HG03175 (cell line): ENCODE results near the gene NFILZ.

Source experiments
- ATAC-seq: cut with Tn5 transposase; IDR thresholded peaks from one replicate; pipeline ENCODE4 v1.9.1; 2021; ENCODE audit warnings: mild to moderate bottlenecking, moderate library complexity; ENCODE audit not compliant: unreplicated experiment

Gene NFILZ

DNA sequence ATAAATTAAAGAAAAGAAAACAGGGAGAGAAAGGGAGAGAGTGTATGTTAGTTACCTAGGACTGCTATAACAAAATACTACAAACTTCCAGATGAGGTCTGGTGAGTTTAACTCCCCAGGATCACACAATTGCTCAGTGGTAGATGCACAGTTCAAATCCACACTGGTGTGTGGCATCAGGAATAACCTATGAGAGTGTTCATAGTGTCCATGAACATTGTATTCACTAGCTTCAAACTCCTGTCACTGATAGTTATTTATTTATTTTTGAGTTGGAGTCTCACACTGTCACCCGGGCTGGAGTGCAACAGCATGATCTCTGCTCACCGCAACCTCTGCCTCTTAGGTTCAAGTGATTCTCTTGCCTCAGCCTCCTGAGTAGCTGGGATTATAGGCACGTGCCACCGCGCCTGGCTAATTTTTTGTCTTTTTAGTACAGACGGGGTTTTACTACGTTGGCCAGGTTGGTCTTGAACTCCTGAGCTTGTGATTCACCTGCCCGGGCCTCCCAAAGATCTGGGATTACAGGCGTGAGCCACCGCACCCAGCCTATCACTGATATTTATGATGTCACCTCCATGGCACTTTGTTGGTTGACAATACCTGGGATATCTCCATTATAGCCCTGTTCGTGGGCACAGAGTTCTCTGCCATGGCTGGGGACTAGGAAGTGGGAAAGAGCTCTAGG, at the start of gene NFILZ:
TSS of gene NFILZ (plus strand) at position 638 of the 688 bp plus-strand sequence. CDS start 46,133 bp downstream, outside the sequence.
- no peak for ATAC-seq

GRCh38 chr19:8580710-8581281, 49.6 kb upstream of the NFILZ start:
- ATAC-seq: no peak

GRCh38 chr19:8584965-8585893, 45.2 kb upstream of the NFILZ start:
- ATAC-seq: no peak

- no peak for ATAC-seq
These were observed 44.3 kb upstream of the NFILZ start for GRCh38 chr19:8585894-8586750.

GRCh38 chr19:8589177-8589714, 41.2 kb upstream of the NFILZ start:
- no peak for ATAC-seq

DNA sequence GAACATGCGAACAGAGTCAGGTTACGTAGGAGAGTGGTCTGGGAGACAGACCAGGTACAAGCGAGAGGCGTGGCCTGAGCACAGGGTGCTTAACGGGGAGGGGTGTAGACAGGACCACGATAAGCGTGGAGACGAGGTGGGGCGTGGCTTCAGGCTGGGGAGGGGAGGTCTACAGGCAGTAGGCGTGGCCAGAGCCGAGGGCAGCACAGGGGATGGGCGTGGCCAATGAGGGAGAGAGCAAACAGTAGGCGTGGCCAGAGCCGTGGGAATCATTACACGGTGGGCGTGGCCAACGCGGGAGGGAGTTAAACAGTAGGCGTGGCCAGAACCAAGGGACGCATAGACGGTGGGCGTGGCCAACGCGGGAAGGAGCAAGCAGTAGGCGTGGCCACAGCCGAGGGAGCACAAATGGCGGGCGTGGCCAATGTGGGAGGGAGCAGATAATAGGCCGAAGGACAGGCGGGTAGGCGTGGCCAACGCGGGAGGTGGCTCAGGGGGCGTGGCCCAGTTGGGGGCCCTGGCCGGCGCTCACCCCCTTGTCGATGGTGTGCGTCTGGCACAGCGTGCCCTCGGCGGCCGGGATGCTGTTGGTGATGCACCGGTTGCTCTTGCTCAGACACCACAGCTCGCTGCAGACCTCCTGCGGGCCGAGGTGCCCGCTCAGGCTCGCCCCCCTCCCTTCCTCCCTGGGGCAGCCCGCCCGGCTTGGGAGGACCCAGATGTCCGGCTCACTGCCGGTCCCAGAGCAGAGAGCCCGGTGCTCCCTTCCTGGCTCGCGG, 38.0 kb upstream of the NFILZ start:
- no peak for ATAC-seq

- ATAC-seq: no peak
These were observed 36.5 kb upstream of the NFILZ start for GRCh38 chr19:8593931-8594330.

DNA sequence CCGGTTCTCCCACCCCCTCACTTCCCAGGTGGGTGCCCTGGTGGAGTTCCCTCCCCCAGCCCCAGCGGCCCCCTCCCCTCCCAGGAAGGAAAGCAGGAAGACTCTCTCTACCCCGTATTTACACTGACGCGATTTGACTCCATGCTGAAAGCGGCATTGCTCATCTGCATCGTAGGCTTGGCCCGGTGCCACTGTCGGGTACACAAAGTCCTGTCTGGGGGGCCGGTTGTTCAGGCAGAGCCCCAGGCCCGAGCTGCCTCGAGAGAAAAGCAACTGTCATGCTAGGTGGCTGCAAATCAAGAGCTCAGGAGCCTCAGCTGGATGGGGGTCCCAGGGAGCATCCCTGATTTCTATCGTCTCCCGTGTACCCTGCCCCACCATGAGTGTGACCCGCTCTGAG, 34.8 kb upstream of the NFILZ start:
- no peak for ATAC-seq

GRCh38 chr19:8596168-8596567, 34.3 kb upstream of the NFILZ start:
- ATAC-seq: no peak

- ATAC-seq: no peak
These were observed 30.4 kb upstream of the NFILZ start for GRCh38 chr19:8600064-8600463.

DNA sequence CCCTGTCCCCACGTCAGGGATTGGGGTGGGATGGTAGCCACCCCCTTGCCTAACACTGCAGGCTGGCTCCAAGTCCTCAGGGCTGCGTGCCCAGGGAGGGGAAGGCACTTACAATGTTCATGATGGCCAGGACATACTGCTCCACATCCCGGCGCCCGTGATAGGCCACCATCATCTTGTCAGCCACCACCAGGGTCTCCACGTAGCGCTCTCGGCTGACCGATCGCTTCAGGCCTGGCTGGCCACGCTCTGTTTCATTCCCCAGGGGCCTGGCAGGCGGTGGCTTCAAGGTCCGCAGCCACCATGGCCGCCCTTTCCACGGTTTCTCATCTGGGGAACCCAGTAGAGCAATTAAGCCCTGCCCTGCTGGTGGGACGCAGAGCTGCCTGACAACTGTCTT, 29.6 kb upstream of the NFILZ start:
- no peak for ATAC-seq

GRCh38 chr19:8601796-8602195, 28.6 kb upstream of the NFILZ start:
- no peak for ATAC-seq

GRCh38 chr19:8605514-8605913, 24.9 kb upstream of the NFILZ start:
- no peak for ATAC-seq

DNA sequence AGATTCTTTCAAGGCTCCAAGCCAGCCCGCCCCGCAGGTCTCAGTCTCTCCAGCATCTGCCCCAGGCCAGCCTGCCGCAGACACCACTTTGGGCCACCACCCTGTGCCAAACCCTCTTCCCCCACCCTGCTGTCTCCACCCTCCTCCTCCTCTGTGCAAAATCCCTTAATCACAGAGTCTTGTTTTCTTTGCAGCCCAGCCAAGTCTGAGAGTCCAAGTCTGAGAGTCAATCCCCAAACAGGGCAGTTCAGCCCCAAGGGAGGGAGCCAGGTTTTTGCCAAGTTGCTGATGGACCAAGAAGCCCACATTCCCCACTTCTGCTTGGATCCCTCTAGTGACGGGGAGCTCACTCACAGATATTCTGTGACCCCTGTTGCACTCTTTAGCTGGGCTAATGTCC, 23.0 kb upstream of the NFILZ start:
- ATAC-seq: no peak

GRCh38 chr19:8608941-8609278, 21.5 kb upstream of the NFILZ start:
- ATAC-seq: no peak

DNA sequence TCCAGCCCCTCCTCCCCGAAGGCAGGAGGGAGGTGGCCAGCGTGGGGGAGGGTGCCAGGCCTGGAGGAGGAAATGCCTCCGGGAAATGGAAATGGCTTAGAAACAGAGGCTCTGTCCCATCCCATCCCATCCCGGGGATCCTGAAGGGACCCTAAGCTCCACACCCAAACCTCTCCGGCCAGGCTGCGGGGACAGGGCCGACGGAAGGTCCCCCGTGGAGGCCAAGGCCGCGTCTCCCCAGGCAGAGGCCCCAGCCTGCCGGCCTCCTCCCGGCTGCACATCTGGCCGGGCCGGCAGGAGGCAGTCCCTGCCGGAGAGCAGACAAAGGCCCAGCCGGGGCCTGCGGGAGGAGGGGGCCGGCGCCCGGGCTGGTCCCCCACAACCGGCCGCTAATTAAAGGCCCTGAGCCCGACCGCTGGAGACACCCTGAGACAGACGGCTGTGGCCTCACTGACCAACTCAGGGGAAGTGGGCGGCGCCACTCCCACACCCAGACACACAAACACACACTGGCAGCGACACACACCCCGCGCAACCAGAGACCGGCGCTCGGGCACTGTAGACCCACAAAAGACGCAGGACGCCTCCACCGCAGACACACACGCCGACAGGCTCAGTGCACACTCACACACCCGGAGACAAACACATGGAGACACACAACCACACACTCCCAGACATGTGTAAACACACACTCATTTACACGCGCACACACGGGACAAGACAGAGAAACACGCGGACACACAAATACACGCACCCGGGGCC, 21.0 kb upstream of the NFILZ start:
- no peak for ATAC-seq

DNA sequence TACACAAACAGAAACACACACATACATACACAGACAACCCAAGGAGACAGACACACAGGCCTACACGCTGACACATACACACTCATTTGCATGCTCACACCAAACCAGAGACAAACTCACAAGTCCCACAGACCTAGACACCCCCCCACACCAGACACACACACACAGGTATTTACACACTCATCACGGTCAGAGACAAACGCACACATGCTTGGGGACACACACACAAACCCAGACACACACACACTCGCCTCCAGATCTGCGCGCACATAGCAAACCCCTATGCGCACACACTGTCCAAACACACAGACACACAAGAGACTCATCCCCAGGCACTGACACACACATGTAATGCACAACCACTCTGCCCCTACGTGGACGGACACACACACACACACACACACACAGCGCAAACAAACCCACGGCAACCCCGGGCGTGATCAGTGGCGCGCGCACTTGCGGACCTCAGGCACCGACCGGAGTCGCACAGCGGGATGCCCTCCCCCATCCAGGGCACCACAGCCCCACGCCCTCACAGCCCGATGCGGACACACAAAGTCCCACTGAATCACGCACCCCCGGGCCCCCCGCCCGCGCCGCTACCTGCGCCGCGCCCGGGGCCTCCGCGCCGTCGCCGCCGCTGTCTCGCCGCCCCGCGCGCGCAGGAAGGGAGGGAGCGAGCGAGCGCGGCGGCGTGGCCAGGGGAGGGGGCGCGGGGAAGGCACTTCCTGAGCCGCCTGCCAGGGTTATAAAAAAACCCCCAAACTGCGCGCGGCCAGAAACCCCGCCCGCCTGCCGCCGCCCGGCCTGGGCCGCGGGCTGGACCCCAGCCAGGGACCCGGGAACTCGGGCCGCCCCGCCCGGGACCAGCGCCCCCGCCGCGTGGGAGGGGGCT, 20.1 kb upstream of the NFILZ start, which contains the start of gene ADAMTS10:
TSS of gene ADAMTS10 (minus strand) at position 675 of the 895 bp plus-strand sequence. CDS start 5,005 bp downstream, outside the sequence.
- no peak for ATAC-seq

- ATAC-seq: no peak
These were observed 19.5 kb upstream of the NFILZ start for GRCh38 chr19:8610936-8611300.
